ENCODE measurements around the gene FOSL2.

FOSL2 gene

GRCh38 chr2:28392297-28393113 is at the start of gene FOSL2:
TSS of gene FOSL2 (plus strand) at chr2:28392858. CDS start at chr2:28393721, 863 bp downstream.
- H3K4me3 ChIP-seq (ENCODE audit: low read length) = peak within 1 kb of the TSS; percentile 99
- TF ChIP-seq CTCF (conservative IDR thresholded peaks at IDR 0.05; ENCODE audit: low read length) = no peak
- DNase-seq (ENCODE audit: low read depth) = peak; percentile 100

GRCh38 chr2:28343184-28343942 is 49.3 kb upstream of the FOSL2 start:
- DNase-seq (ENCODE audit: low read depth) = no peak
- no peak overlapping the region for H3K4me3 ChIP-seq (ENCODE audit: low read length)
- no peak for TF ChIP-seq CTCF (conservative IDR thresholded peaks at IDR 0.05; ENCODE audit: low read length)

GRCh38 chr2:28343971-28344715 is 48.5 kb upstream of the FOSL2 start:
- no peak for DNase-seq (ENCODE audit: low read depth)
- no peak overlapping the region for H3K4me3 ChIP-seq (ENCODE audit: low read length)
- no peak for TF ChIP-seq CTCF (conservative IDR thresholded peaks at IDR 0.05; ENCODE audit: low read length)

GRCh38 chr2:28344756-28345373 is 47.8 kb upstream of the FOSL2 start:
- no peak for DNase-seq (ENCODE audit: low read depth)
- no peak for TF ChIP-seq CTCF (conservative IDR thresholded peaks at IDR 0.05; ENCODE audit: low read length)
- H3K4me3 ChIP-seq (ENCODE audit: low read length) = no peak overlapping the region

- DNase-seq (ENCODE audit: low read depth) = no peak
- no peak for TF ChIP-seq CTCF (conservative IDR thresholded peaks at IDR 0.05; ENCODE audit: low read length)
- no peak overlapping the region for H3K4me3 ChIP-seq (ENCODE audit: low read length)
These were observed 47.0 kb upstream of the FOSL2 start for GRCh38 chr2:28345619-28346018.

GRCh38 chr2:28346587-28346986 is 46.1 kb upstream of the FOSL2 start:
- H3K4me3 ChIP-seq (ENCODE audit: low read length) = no peak overlapping the region
- TF ChIP-seq CTCF (conservative IDR thresholded peaks at IDR 0.05; ENCODE audit: low read length) = no peak
- DNase-seq (ENCODE audit: low read depth) = peak; percentile 58
